Adipocyte (in vitro differentiated cells): ENCODE data around the gene P2RY8.
"Not testable (repeated sequence)": the region's sequence is repeated elsewhere in the genome, so short reads cannot be mapped to it uniquely, and the experiment has no call there.

ENCODE experiments used
- DNase-seq: peaks from one replicate; pipeline ENCODE4 v3.0.0-alpha.2; 2015; ENCODE audit warnings: low read depth
- H3K27me3 ChIP-seq: replicated peaks from 2 replicates; pipeline ENCODE4 v1.7.0; 2013; ENCODE audit warnings: mild to moderate bottlenecking, low read length, moderate library complexity; ENCODE audit not compliant: control insufficient read depth, insufficient read depth
- H3K36me3 ChIP-seq: 2 replicates; pipeline ENCODE4 v1.7.0; 2013; ENCODE audit warnings: low read length, mild to moderate bottlenecking, moderate library complexity; ENCODE audit not compliant: control insufficient read depth, insufficient read depth, severe bottlenecking
- H3K4me1 ChIP-seq: 2 replicates; pipeline ENCODE4 v1.7.0; 2013; ENCODE audit warnings: mild to moderate bottlenecking, low read length, moderate library complexity; ENCODE audit not compliant: control insufficient read depth, insufficient read depth
- H3K4me3 ChIP-seq: 2 replicates; pipeline ENCODE4 v1.7.0; 2013; ENCODE audit warnings: mild to moderate bottlenecking, low read length, moderate library complexity
- H3K9ac ChIP-seq: 2 replicates; pipeline ENCODE4 v1.7.0; 2013; ENCODE audit warnings: mild to moderate bottlenecking, low read length, moderate library complexity
- H3K9me3 ChIP-seq: 2 replicates; pipeline ENCODE4 v1.7.0; 2013; ENCODE audit warnings: mild to moderate bottlenecking, low read length, moderate library complexity; ENCODE audit not compliant: control insufficient read depth

P2RY8 gene

GRCh38 chrX:1537716-1538090 lies 718 bp upstream of the P2RY8 start:
- not testable (repeated sequence) for H3K27me3 ChIP-seq, H3K9me3 ChIP-seq, H3K4me1 ChIP-seq, H3K9ac ChIP-seq, H3K36me3 ChIP-seq, DNase-seq
- peak overlapping the region; percentile 22 for H3K4me3 ChIP-seq

- H3K9me3 ChIP-seq = no peaks in the 10 kb centered on the region
- H3K9ac ChIP-seq = no peak overlapping the region
- no peak for DNase-seq
- H3K27me3 ChIP-seq = peaks cover 9% of the 10 kb centered on the region
- H3K36me3 ChIP-seq = no peaks in the 10 kb centered on the region
- no peaks in the 10 kb centered on the region for H3K4me1 ChIP-seq
- H3K4me3 ChIP-seq = no peak overlapping the region
Observed at GRCh38 chrX:1536712-1537030, 314 bp downstream of the P2RY8 start.

DNA sequence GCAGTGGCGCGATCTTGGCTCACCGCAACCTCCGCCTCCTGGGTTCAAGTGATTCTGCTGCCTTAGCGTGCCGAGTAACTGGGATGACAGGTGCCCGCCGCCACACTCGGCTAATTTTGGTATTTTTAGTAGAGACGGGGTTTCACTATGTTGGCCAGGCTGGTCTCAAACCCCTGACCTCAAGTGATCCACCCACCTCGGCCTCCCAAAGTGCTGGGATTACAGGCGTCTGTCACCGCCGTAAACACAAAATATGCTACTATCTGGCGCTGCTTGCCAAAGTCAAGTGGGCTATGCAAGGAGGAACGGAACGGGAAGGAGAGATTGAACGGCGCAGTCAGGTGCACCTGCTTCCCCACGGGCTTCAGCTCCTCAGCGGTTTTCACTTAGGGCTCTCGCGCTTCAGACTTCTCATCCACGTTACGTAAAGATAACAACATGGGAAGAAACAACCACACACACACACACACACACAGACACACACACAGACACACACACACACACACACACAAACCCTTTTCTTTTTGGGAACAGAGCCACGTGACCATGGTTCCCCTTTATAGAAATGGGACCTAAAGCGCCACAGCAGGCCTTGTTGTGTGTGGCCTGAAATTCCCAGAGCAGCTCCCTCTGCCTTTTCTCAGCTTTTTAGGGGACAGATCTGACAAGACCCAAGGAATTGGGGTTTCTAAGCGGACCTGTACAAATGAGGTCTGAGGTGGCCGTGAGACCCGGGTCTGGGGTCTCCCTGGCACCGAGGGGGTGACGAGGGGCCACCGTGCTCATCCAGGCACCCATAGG lies 1.5 kb downstream of the P2RY8 start:
- Histone ChIP-seq H3K4me1 (no peaks in the 10 kb centered on the region), H3K36me3 (no peaks in the 10 kb centered on the region), H3K9me3 (no peaks in the 10 kb centered on the region), H3K9ac (no peak overlapping the region), H3K27me3 (peaks cover 9% of the 10 kb centered on the region), H3K4me3 (no peak overlapping the region)
- no peak for DNase-seq

DNA sequence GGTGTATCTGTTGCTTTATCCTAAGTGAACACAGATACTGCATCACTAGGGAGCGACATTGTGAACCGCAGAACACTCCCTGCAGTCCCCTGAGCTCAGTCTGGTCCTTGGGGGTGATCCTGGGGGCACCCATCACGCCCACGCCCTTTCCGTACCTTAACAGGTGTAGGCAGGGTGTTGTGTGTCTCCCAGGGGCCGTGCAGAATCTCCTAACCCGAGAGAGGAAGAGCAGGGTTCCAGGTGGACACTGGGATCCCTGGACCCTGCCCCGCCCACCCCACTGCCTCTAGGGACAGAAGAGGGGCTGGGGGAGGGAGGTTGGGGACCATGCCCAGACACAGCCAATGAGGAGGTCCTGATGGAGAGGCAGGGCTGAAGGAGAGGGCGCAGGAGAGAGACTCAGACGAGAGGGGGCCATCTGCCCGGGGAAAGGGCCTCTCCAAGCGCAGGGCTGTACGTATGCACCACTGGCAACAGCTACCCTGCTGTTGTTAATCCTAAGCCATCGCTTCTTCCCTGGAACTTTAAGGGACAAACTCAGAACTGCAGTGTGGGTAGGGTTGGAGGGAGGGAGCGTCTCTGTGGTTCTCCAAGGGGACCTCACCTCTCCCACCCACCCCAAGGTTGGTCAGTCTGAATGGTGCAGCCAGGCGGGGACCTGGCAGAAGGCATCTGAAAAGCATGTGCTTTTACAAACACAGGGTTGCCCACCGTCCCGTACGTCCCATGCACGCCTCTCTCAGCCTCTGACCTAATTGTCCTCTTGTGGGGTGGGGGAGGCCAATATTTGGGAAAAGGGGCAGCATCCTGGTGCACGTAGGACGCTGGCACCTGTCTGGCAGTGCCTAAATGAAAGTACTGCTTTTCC lies 2.5 kb downstream of the P2RY8 start:
- Histone ChIP-seq H3K9ac (no peak overlapping the region), H3K36me3 (no peaks in the 10 kb centered on the region), H3K9me3 (no peaks in the 10 kb centered on the region), H3K27me3 (peaks cover 9% of the 10 kb centered on the region), H3K4me1 (no peaks in the 10 kb centered on the region), H3K4me3 (no peak overlapping the region)
- DNase-seq = no peak

GRCh38 chrX:1533058-1533457 lies 3.9 kb downstream of the P2RY8 start:
- no peak for DNase-seq
- Histone ChIP-seq H3K36me3 (no peaks in the 10 kb centered on the region), H3K27me3 (peaks cover 9% of the 10 kb centered on the region), H3K4me3 (no peak overlapping the region), H3K4me1 (no peaks in the 10 kb centered on the region), H3K9me3 (no peaks in the 10 kb centered on the region), H3K9ac (no peak overlapping the region)

- H3K36me3 ChIP-seq = no peaks in the 10 kb centered on the region
Observed at GRCh38 chrX:1531096-1531890, 5.7 kb downstream of the P2RY8 start.

GRCh38 chrX:1529756-1530155 lies 7.2 kb downstream of the P2RY8 start:
- Histone ChIP-seq H3K4me1 (no peaks in the 10 kb centered on the region), H3K36me3 (no peaks in the 10 kb centered on the region), H3K27me3 (peaks cover 2% of the 10 kb centered on the region), H3K9me3 (no peaks in the 10 kb centered on the region), H3K9ac (no peak overlapping the region), H3K4me3 (no peak overlapping the region)
- no peak for DNase-seq

More at GRCh38 chrX:1531096-1531890, 5.7 kb downstream of the P2RY8 start:
- H3K4me1 ChIP-seq = no peaks in the 10 kb centered on the region
- no peak for DNase-seq
- H3K27me3 ChIP-seq = peaks cover 7% of the 10 kb centered on the region
- no peak overlapping the region for H3K9ac ChIP-seq
- no peak overlapping the region for H3K4me3 ChIP-seq
- no peaks in the 10 kb centered on the region for H3K9me3 ChIP-seq

GRCh38 chrX:1529328-1529727 lies 7.7 kb downstream of the P2RY8 start:
- Histone ChIP-seq H3K9me3 (no peaks in the 10 kb centered on the region), H3K36me3 (no peaks in the 10 kb centered on the region), H3K9ac (no peak overlapping the region), H3K4me1 (no peaks in the 10 kb centered on the region), H3K27me3 (no peaks in the 10 kb centered on the region), H3K4me3 (no peak overlapping the region)
- DNase-seq = no peak

DNA sequence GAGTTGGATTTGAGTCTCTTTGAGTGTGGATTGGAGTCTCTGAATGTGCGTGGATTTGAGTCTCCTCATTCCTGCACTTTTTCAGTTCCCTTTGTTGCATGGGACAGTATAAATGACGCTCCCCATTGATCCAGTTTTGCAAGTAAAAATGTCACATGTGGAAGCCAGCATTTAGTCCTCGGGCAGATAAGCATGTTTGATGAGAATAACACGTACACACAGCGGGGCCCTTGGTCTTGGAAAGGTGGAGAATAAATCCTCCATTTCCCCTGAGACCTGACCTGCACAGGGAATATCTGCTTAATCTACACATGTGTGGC lies 8.1 kb downstream of the P2RY8 start:
- Histone ChIP-seq H3K36me3 (no peaks in the 10 kb centered on the region), H3K4me3 (no peak overlapping the region), H3K4me1 (no peaks in the 10 kb centered on the region), H3K27me3 (no peaks in the 10 kb centered on the region), H3K9ac (no peak overlapping the region), H3K9me3 (no peaks in the 10 kb centered on the region)
- no peak for DNase-seq

GRCh38 chrX:1528186-1528883 lies 8.7 kb downstream of the P2RY8 start:
- H3K4me1 ChIP-seq = no peaks in the 10 kb centered on the region
- no peaks in the 10 kb centered on the region for H3K36me3 ChIP-seq
- no peak for DNase-seq
- no peaks in the 10 kb centered on the region for H3K9me3 ChIP-seq
- H3K4me3 ChIP-seq = no peak overlapping the region
- H3K9ac ChIP-seq = no peak overlapping the region
- H3K27me3 ChIP-seq = no peaks in the 10 kb centered on the region

DNA sequence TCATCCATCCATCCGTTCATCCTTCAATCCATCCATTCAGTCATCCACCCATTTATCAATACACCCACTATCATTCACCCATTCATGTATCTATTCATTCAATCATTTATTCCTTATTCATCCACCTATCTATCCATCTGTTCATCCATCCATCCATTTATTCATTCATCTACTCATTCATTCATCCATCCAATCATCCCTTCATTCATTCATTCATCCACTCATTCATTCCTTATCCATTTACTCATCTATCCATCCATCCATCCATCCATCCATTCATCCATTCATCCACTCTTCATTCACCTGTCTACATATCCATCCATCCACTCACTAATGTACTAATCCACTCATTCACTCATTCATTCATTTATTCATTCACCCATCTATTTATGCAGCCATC lies 9.5 kb downstream of the P2RY8 start:
- Histone ChIP-seq H3K27me3 (no peaks in the 10 kb centered on the region), H3K4me3 (no peak overlapping the region), H3K4me1 (no peaks in the 10 kb centered on the region), H3K9me3 (no peaks in the 10 kb centered on the region), H3K9ac (no peak overlapping the region), H3K36me3 (no peaks in the 10 kb centered on the region)
- no peak for DNase-seq
